A673 (cell line): Measurements from ENCODE around the gene MGMT. TPM values are rescaled to one million over a fixed set of nuclear protein-coding genes. Genes with fewer than 3 reads are reported as not detected.

Source experiments
- BruUV-seq: library from RNA; stranded (reverse); fragments of 400-500 nt; replicated peaks from 2 replicates; lab custom pipeline; 2021; lab: Mats Ljungman, UMichigan
- CTCF ChIA-PET: fragments of 300-600 bp; sonication (Branson Sonifier 250); formaldehyde crosslinking; loops from one replicate; lab custom pipeline; 2022; ENCODE audit warnings: antibody characterized with exemption; lab: Charles Lee
- POLR2A ChIA-PET: fragments of 300-600 bp; sonication (Branson Sonifier 250); formaldehyde crosslinking; loops from one replicate; lab custom pipeline; 2022; ENCODE audit warnings: antibody characterized with exemption; ENCODE audit not compliant: low non-redundant PET; lab: Charles Lee
- DNase-seq: peaks from one replicate; pipeline ENCODE4 v3.0.0-alpha.2; 2015; ENCODE audit warnings: low spot score
- H3K27ac ChIP-seq: fragments of 200-600 bp; sonication (generic); 2 replicates; pipeline ENCODE4 v1.5.1; 2016; ENCODE audit warnings: mixed run types, low read depth, mild to moderate bottlenecking, mixed read lengths, antibody characterized with exemption, low read length; ENCODE audit not compliant: poor library complexity, severe bottlenecking
- H3K27me3 ChIP-seq: fragments of 200-600 bp; sonication (generic); replicated peaks from 2 replicates; pipeline ENCODE4 v1.6.1; 2017; ENCODE audit warnings: mixed run types, low read depth, mild to moderate bottlenecking, mixed read lengths, antibody characterized with exemption, low read length; ENCODE audit not compliant: insufficient read depth, poor library complexity
- H3K36me3 ChIP-seq: fragments of 200-600 bp; sonication (generic); 2 replicates; pipeline ENCODE4 v1.6.1; 2016; ENCODE audit warnings: mixed run types, mild to moderate bottlenecking, mixed read lengths, antibody characterized with exemption, low read length; ENCODE audit not compliant: insufficient read depth, poor library complexity, severe bottlenecking
- H3K4me1 ChIP-seq: fragments of 200-600 bp; sonication (generic); 2 replicates; pipeline ENCODE4 v1.6.1; 2017; ENCODE audit warnings: mixed run types, mild to moderate bottlenecking, mixed read lengths, antibody characterized with exemption, low read length; ENCODE audit not compliant: insufficient read depth, poor library complexity, severe bottlenecking
- H3K4me3 ChIP-seq: fragments of 200-600 bp; sonication (generic); 2 replicates; pipeline ENCODE4 v1.5.1; 2016; ENCODE audit warnings: low read depth, mixed run types, mild to moderate bottlenecking, mixed read lengths, low read length; ENCODE audit not compliant: poor library complexity, severe bottlenecking
- H3K9me3 ChIP-seq: fragments of 200-600 bp; sonication (generic); 2 replicates; pipeline ENCODE4 v1.6.1; 2016; ENCODE audit warnings: mixed run types, low read depth, mild to moderate bottlenecking, mixed read lengths, antibody characterized with exemption, low read length; ENCODE audit not compliant: poor library complexity, severe bottlenecking
- CTCF ChIP-seq: fragments of 300-800, 200-600 bp; sonication (generic); conservative IDR thresholded peaks from 2 replicates; pipeline ENCODE4 v1.5.1; 2017; ENCODE audit warnings: low read depth, mild to moderate bottlenecking, antibody characterized with exemption, low read length, moderate library complexity, mixed read lengths
- EZH2 ChIP-seq: fragments of 200-600 bp; sonication (generic); IDR thresholded peaks from 2 replicates; pipeline ENCODE4 v1.6.1; 2017; ENCODE audit warnings: borderline replicate concordance, low read depth, mild to moderate bottlenecking, mixed read lengths, antibody characterized with exemption, low read length; ENCODE audit not compliant: poor library complexity, severe bottlenecking
- intact Hi-C: fragments of 100-400 bp; cut with micrococcal nuclease; formaldehyde crosslinking; loops from one replicate; pipeline ENCODE4 v1.10.0; 2022; ENCODE audit not compliant: unreplicated experiment
- total RNA-seq: library from RNA; stranded (reverse); gene quantifications from 2 replicates; pipeline ENCODE4 v1.2.3, GENCODE V29; 2021

MGMT gene
- total RNA-seq, 1 experiment from 2014 or later: 19.5 TPM

DNA sequence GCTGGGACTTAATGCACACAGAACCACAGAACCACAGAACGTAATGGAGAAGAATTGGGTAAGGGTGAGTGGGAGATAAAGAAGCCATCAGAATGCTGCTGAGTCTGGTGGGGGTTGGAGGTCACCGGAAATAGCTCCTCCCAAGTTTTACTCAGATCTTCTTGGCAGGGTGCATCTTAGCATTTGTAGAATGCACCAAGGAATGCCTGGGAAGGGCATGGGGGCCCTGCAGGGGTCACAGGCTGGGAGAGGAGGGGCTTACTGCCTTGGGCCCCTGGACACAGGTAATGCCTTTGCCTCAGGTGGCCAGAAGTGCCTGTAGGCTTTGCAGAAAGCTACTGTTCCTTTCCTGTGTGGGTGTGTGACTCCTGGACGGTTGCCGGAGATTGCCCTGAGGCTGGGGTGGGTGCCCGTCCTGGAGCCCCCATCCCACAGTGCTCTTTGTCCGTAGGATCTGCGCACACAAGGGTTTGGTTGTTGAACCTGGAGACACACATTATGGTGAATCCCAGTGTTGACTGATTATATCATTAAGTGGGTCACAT is 55.1 kb downstream of the MGMT start:
- intact Hi-C loops: no loop called here
- BruUV-seq: no TSS peak
- Histone ChIP-seq H3K9me3 (no peaks in the 10 kb centered on the region), H3K27ac (no peak overlapping the region), H3K36me3 (no peaks in the 10 kb centered on the region), H3K4me1 (no peaks in the 10 kb centered on the region), H3K27me3 (no peaks in the 10 kb centered on the region), H3K4me3 (no peak overlapping the region)
- POLR2A ChIA-PET: no interaction called here
- CTCF ChIA-PET: no interaction called here
- no peak for DNase-seq
- TF ChIP-seq EZH2: no peak
- no peak for TF ChIP-seq CTCF

DNA sequence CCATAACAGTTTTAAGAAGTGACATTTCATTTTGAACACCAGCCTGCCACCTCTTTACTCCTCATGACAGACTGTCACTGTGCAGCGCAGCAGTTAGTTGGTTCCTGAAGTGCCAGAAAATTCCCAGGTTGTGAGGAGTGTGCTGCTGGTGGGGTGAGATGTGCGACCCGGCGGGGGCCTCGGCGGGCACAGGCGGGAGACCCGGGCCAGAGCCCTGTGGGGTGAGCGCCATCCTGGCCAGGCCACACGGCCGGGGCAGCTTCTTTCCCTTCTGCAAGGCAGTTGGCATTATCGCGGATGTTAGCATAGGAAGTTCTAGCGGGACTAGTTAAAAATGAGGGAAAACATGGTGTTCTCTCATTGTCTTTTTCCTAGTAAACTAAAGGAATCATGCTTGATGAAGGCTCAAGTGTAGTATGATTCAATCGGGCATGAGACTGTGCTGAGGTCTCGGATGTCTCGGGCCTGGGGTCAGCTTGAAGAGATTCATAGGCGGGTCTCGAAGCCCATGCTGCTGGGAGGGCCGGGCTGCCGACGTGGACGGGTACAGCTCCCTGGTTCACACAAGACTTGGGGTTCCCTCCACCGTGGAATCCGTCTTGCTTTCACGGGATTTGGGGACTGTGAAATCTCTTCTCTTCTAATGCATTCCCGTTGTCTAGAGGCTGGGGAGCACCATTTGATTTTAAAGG is 56.1 kb downstream of the MGMT start:
- ChIA-PET CTCF (no interaction called here), POLR2A (no interaction called here)
- H3K27ac ChIP-seq: no peak overlapping the region
- TF ChIP-seq EZH2 (no peak), CTCF (no peak)
- H3K4me3 ChIP-seq: no peak overlapping the region
- DNase-seq: no peak
- no peaks in the 10 kb centered on the region for H3K36me3 ChIP-seq
- no peaks in the 10 kb centered on the region for H3K27me3 ChIP-seq
- no peaks in the 10 kb centered on the region for H3K9me3 ChIP-seq
- no peaks in the 10 kb centered on the region for H3K4me1 ChIP-seq
- intact Hi-C loops: no loop called here
- no TSS peak for BruUV-seq

DNA sequence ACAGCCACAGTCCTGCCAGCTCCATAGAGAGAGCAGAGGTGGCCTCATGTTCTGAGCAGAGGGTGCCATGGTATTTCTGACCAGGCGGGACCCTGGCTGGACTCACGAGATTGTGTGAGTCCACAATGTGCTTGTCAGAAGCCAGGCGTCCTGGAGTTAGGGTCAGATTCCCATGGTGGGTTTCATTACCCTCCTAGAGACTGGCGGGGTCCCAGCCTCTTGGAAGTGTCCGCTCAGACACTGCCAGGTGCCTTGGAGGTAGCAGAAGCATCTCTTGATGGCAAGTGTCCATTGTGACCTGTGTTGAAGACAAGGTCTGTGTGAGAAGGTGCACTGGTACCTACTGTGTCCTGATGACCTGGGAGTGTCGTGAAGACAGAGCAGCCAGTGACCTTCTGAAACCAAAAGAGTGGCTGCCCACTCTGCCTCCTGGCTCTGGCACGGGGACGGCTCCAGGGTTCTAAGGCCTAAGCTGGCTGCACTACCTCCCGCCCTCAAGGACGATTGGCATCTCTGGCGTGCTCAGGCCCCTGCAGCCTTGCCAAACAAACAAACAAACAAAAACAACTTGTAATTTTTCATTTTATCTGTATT is 56.8 kb downstream of the MGMT start:
- Histone ChIP-seq H3K36me3 (no peaks in the 10 kb centered on the region), H3K9me3 (no peaks in the 10 kb centered on the region), H3K27ac (no peak overlapping the region), H3K4me3 (no peak overlapping the region), H3K27me3 (no peaks in the 10 kb centered on the region), H3K4me1 (no peaks in the 10 kb centered on the region)
- intact Hi-C loops: no loop called here
- no TSS peak for BruUV-seq
- POLR2A ChIA-PET: interaction anchor here (0.6 kb wide), 1 partner anchor 97 kb away, joined by 9 read pairs; no protein-coding TSS in a partner anchor
- no peak for DNase-seq
- TF ChIP-seq CTCF (no peak), EZH2 (no peak)
- CTCF ChIA-PET: no interaction called here
